ENCODE results near the gene NCOR1. TPM values are rescaled to one million over a fixed set of nuclear protein-coding genes. Genes with fewer than 3 reads are reported as not detected.

Gene NCOR1
- total and polyA plus RNA-seq, 9 of the 15 experiments (the other 6 are each of a cell fraction or from before 2014, with no cell fraction given): 20.2 to 66.5 (median 50.9) TPM

GRCh38 chr17:16027708-16028584 lies 187.4 kb downstream of the NCOR1 start (continued):
- TF ChIP-seq ZBTB40 (IDR thresholded peaks at IDR 0.05): no peak
- no peak for TF ChIP-seq ZBTB40 (CRISPR knock-in tag; IDR thresholded peaks at IDR 0.05)
- 0 out of 2 replicates have a peak, but pooled peaks have one; percentile 18 for TF ChIP-seq RAD51 (IDR thresholded peaks at IDR 0.05; ENCODE audit: borderline replicate concordance, low read depth)
- TF ChIP-seq ARNT (IDR thresholded peaks at IDR 0.05): peak in 1 of 2 experiments; percentile 23; a peak in 1 of 4 replicates
- peak; percentile 13; the same call in 1 of the 2 replicates for TF ChIP-seq REST (IDR thresholded peaks at IDR 0.05; ENCODE audit: borderline replicate concordance)
- TF ChIP-seq REST (CRISPR knock-in tag; IDR thresholded peaks at IDR 0.05; ENCODE audit: low read depth): no peak
- peak; percentile 51; the same call in 1 of the 2 replicates for TF ChIP-seq ZNF589 (CRISPR knock-in tag; IDR thresholded peaks at IDR 0.05; ENCODE audit: low read depth)
- TF ChIP-seq ETV1 (tag; conservative IDR thresholded peaks at IDR 0.05; ENCODE audit: low read depth): peak; percentile 81
- TF ChIP-seq ARID1B (IDR thresholded peaks at IDR 0.05): peak; percentile 86
